CD14-positive monocyte (primary cell): ENCODE measurements around the gene AMDHD2. TPM values are rescaled to one million over a fixed set of nuclear protein-coding genes. Genes with fewer than 3 reads are reported as not detected.

ENCODE experiments used
- DNase-seq, 3 donors: peaks; one replicate each; pipeline ENCODE4 v3.0.0-alpha.2; 2011 to 2022
- H2AFZ ChIP-seq: 2 replicates; pipeline ENCODE4 v1.6.0; 2012; ENCODE audit warnings: mild to moderate bottlenecking, low read depth, low read length, inconsistent platforms; ENCODE audit not compliant: insufficient read depth, poor library complexity, severe bottlenecking
- H3K27ac ChIP-seq, 2 donors: 1 replicate in 1 of 2; 2 replicates in 1 of 2; pipeline ENCODE4 v1.5.1; 2012 to 2013; ENCODE audit warnings: low read length in 2 of 2, control low read depth in 1 of 2, inconsistent platforms in 1 of 2, low read depth in 1 of 2, mild to moderate bottlenecking in 1 of 2
- H3K27me3 ChIP-seq, 2 donors: one replicate each; pipeline versions ENCODE4 v1.6.0 to v1.6.1; 2011 to 2013; ENCODE audit warnings: low read length in 2 of 2; ENCODE audit not compliant: control insufficient read depth in 2 of 2, insufficient read depth in 2 of 2
- H3K36me3 ChIP-seq, 2 donors: replicated peaks in 1 of 2; 1 replicate in 1 of 2; 2 replicates in 1 of 2; pipeline versions ENCODE4 v1.5.1 to v1.6.1; 2012 to 2013; ENCODE audit warnings: low read length in 2 of 2, control low read depth in 1 of 2, inconsistent platforms in 1 of 2, mild to moderate bottlenecking in 1 of 2; ENCODE audit not compliant: insufficient read depth in 2 of 2, control insufficient read depth in 1 of 2
- H3K4me1 ChIP-seq, 2 donors: 1 replicate in 1 of 2; 2 replicates in 1 of 2; pipeline versions ENCODE4 v1.5.1 to v1.6.1; 2012 to 2013; ENCODE audit warnings: low read length in 2 of 2, control low read depth in 1 of 2, inconsistent platforms in 1 of 2, mild to moderate bottlenecking in 1 of 2, moderate library complexity in 1 of 2; ENCODE audit not compliant: insufficient read depth in 2 of 2, control insufficient read depth in 1 of 2
- H3K4me2 ChIP-seq: replicated peaks from 2 replicates; pipeline ENCODE3; 2012; ENCODE audit warnings: low read length, moderate library complexity, mild to moderate bottlenecking; ENCODE audit not compliant: poor library complexity, severe bottlenecking; ENCODE audit errors: extremely low read depth
- H3K4me3 ChIP-seq, 3 experiments: fragments of 200-600 bp in 1 of 3; sonication (generic) in 1 of 3; replicated peaks in 1 of 3; 1 replicate in 2 of 3; 2 replicates in 1 of 3; pipeline ENCODE4 v1.5.1; 2011 to 2013; ENCODE audit warnings: low read length in 3 of 3, mild to moderate bottlenecking in 3 of 3, control low read depth in 2 of 3, low read depth in 2 of 3, inconsistent platforms in 1 of 3, moderate library complexity in 1 of 3
- H3K79me2 ChIP-seq: 2 replicates; pipeline ENCODE4 v1.6.0; 2012; ENCODE audit warnings: mild to moderate bottlenecking, control low read depth, inconsistent platforms, low read length, moderate library complexity; ENCODE audit not compliant: insufficient read depth
- H3K9ac ChIP-seq: 2 replicates; pipeline ENCODE4 v1.6.0; 2017; ENCODE audit warnings: low read length, mild to moderate bottlenecking; ENCODE audit not compliant: insufficient read depth, poor library complexity, severe bottlenecking
- H3K9me3 ChIP-seq, 2 donors: replicated peaks in 1 of 2; 1 replicate in 1 of 2; 2 replicates in 1 of 2; pipeline versions ENCODE4 v1.5.1 to v1.6.1; 2012 to 2013; ENCODE audit warnings: low read length in 2 of 2, control low read depth in 1 of 2; ENCODE audit not compliant: control insufficient read depth in 1 of 2, insufficient read depth in 1 of 2
- H4K20me1 ChIP-seq: 2 replicates; pipeline ENCODE4 v1.6.0; 2012; ENCODE audit warnings: mild to moderate bottlenecking, low read length, control low read depth, moderate library complexity; ENCODE audit not compliant: insufficient read depth
- H3K27ac Mint-ChIP-seq, 7 donors: one replicate each; pipeline ENCODE4 v1.8.0; 2020; ENCODE audit warnings: mild to moderate bottlenecking in 7 of 7, mixed read lengths in 7 of 7, moderate library complexity in 6 of 7, inconsistent platforms in 2 of 7
- H3K27me3 Mint-ChIP-seq, 3 donors: one replicate each; pipeline ENCODE4 v1.8.0; 2021 to 2022; ENCODE audit warnings: low read depth in 3 of 3, mild to moderate bottlenecking in 3 of 3, mixed read lengths in 3 of 3, moderate library complexity in 3 of 3, inconsistent platforms in 1 of 3
- H3K36me3 Mint-ChIP-seq, 2 donors: one replicate each; pipeline ENCODE4 v1.8.0; 2020; ENCODE audit warnings: mixed read lengths in 2 of 2, inconsistent platforms in 1 of 2, mild to moderate bottlenecking in 1 of 2
- H3K4me1 Mint-ChIP-seq: one replicate; pipeline ENCODE4 v1.8.0; 2020; ENCODE audit warnings: mild to moderate bottlenecking, mixed read lengths
- H3K4me3 Mint-ChIP-seq, 2 donors: one replicate each; pipeline ENCODE4 v1.8.0; 2020; ENCODE audit warnings: mild to moderate bottlenecking in 2 of 2, mixed read lengths in 2 of 2, moderate library complexity in 1 of 2
- H3K9me3 Mint-ChIP-seq, 7 donors: one replicate each; pipeline ENCODE4 v1.8.0; 2020 to 2022; ENCODE audit warnings: mixed read lengths in 7 of 7, mild to moderate bottlenecking in 6 of 7, moderate library complexity in 6 of 7, inconsistent platforms in 2 of 7
- WGBS: methylation state at CpG from one replicate; pipeline ENCODE4 v1.1.5; 2013; ENCODE audit warnings: missing lambda C conversion rate; ENCODE audit not compliant: insufficient coverage; 5-methylcytosine and 5-hydroxymethylcytosine counted together
- intact Hi-C, 2 donors: fragments of 100-400 bp; cut with micrococcal nuclease; formaldehyde crosslinking; loops; one replicate each; pipeline versions ENCODE4 v1.15.0 to v1.15.1; 2023
- polyA plus RNA-seq, 3 donors: library from polyadenylated mRNA; depleted of rRNA in 1 of 3; unstranded in 2 of 3; stranded (reverse) in 1 of 3; fragments of 300-500 nt in 2 of 3; fragments of >200 nt in 1 of 3; fragmentation: Illumina TruSeq in 2 of 3; gene quantifications; 1 replicate in 2 of 3; 2 replicates in 1 of 3; pipeline ENCODE4 v1.2.3, GENCODE V29; 2012 to 2021
- TF ChIP-seq, protein P1 (sequence below): fragments of 200-600 bp; IDR thresholded peaks from one replicate; pipeline ENCODE4 v1.8.0; 2022; ENCODE audit warnings: antibody characterized with exemption, mild to moderate bottlenecking

AMDHD2 gene
- polyA plus RNA-seq, 3 donors: 6.9 to 57.8 (median 8.4) TPM

GRCh38 chr16:2480948-2481347, 39.2 kb upstream of the AMDHD2 start:
- H3K4me2 ChIP-seq: no peak overlapping the region
- H3K36me3 Mint-ChIP-seq: peaks cover 12 to 52% of the 10 kb centered on the region in 2 donors
- H3K27me3 ChIP-seq: no peaks in the 10 kb centered on the region
- H3K4me3 Mint-ChIP-seq: no peak overlapping the region
- peaks cover 24% of the 10 kb centered on the region for H4K20me1 ChIP-seq
- H3K4me1 Mint-ChIP-seq: peaks cover 49% of the 10 kb centered on the region
- intact Hi-C loops: no loop called here
- H3K4me3 ChIP-seq: no peak overlapping the region
- H3K4me1 ChIP-seq: peaks cover 6 to 24% of the 10 kb centered on the region in 2 donors
- H3K9me3 ChIP-seq: no peaks in the 10 kb centered on the region
- TF ChIP-seq, protein P1, sequence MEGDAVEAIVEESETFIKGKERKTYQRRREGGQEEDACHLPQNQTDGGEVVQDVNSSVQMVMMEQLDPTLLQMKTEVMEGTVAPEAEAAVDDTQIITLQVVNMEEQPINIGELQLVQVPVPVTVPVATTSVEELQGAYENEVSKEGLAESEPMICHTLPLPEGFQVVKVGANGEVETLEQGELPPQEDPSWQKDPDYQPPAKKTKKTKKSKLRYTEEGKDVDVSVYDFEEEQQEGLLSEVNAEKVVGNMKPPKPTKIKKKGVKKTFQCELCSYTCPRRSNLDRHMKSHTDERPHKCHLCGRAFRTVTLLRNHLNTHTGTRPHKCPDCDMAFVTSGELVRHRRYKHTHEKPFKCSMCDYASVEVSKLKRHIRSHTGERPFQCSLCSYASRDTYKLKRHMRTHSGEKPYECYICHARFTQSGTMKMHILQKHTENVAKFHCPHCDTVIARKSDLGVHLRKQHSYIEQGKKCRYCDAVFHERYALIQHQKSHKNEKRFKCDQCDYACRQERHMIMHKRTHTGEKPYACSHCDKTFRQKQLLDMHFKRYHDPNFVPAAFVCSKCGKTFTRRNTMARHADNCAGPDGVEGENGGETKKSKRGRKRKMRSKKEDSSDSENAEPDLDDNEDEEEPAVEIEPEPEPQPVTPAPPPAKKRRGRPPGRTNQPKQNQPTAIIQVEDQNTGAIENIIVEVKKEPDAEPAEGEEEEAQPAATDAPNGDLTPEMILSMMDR: no peak
- 88% methylated on average over 6 of the region's 12 CpGs for WGBS
- DNase-seq: no peak
- H3K27ac Mint-ChIP-seq: peak overlapping the region in 1 of 7 donors; percentile 50
- H3K9ac ChIP-seq: no peak overlapping the region
- H3K27me3 Mint-ChIP-seq: peaks cover 0 to 2% (median 1%) of the 10 kb centered on the region in 3 donors
- H2AFZ ChIP-seq: no peak overlapping the region
- no peak overlapping the region for H3K27ac ChIP-seq
- peaks cover 0 to 1% (median 0%) of the 10 kb centered on the region in 7 donors for H3K9me3 Mint-ChIP-seq
- H3K79me2 ChIP-seq: peaks cover 70% of the 10 kb centered on the region
- no peaks in the 10 kb centered on the region for H3K36me3 ChIP-seq

- Histone ChIP-seq H2AFZ (no peak overlapping the region), H3K4me2 (no peak overlapping the region), H3K4me3 (no peak overlapping the region), H3K36me3 (no peaks in the 10 kb centered on the region), H3K79me2 (peaks cover 70% of the 10 kb centered on the region), H3K27ac (no peak overlapping the region), H3K4me1 (peaks cover 10 to 24% of the 10 kb centered on the region in 2 donors), H3K27me3 (no peaks in the 10 kb centered on the region), H3K9ac (no peak overlapping the region), H4K20me1 (peaks cover 24% of the 10 kb centered on the region), H3K9me3 (no peaks in the 10 kb centered on the region)
- DNase-seq: no peak
- Mint-ChIP-seq H3K27me3 (peaks cover 0 to 2% (median 1%) of the 10 kb centered on the region in 3 donors), H3K4me3 (no peak overlapping the region), H3K4me1 (peaks cover 50% of the 10 kb centered on the region), H3K36me3 (peaks cover 12 to 55% of the 10 kb centered on the region in 2 donors), H3K27ac (no peak overlapping the region), H3K9me3 (peaks cover 0 to 1% (median 0%) of the 10 kb centered on the region in 7 donors)
- TF ChIP-seq, protein P1: no peak
- 100% methylated on average over 4 of the region's 7 CpGs for WGBS
- intact Hi-C loops: no loop called here
These were observed 38.5 kb upstream of the AMDHD2 start for GRCh38 chr16:2481676-2482075.
